Trophoblast cell (in vitro differentiated cells and primary cell): Measurements from ENCODE around the gene C10orf88. TPM values are rescaled to one million over a fixed set of nuclear protein-coding genes. Genes with fewer than 3 reads are reported as not detected.
A peak's percentile ranks its signal among the peaks of the same experiment; 100 is the strongest.

Experiments
- DNase-seq, 2 donors: peaks; one replicate each; pipeline ENCODE4 v3.0.0-alpha.2; 2016
- H2AFZ ChIP-seq: 2 replicates; pipeline ENCODE4 v1.6.1; 2013; ENCODE audit warnings: low read length, moderate library complexity, mild to moderate bottlenecking; ENCODE audit not compliant: insufficient read depth, poor library complexity
- H2AK5ac ChIP-seq: 2 replicates; pipeline ENCODE4 v1.6.1; 2013; ENCODE audit warnings: mild to moderate bottlenecking, low read length
- H2BK120ac ChIP-seq: 2 replicates; pipeline ENCODE4 v1.6.1; 2013; ENCODE audit warnings: low read length, mild to moderate bottlenecking, moderate library complexity; ENCODE audit not compliant: insufficient read depth, poor library complexity
- H2BK12ac ChIP-seq: 2 replicates; pipeline ENCODE4 v1.6.1; 2013; ENCODE audit warnings: mild to moderate bottlenecking, low read length, moderate library complexity
- H2BK5ac ChIP-seq: 2 replicates; pipeline ENCODE4 v1.6.1; 2013; ENCODE audit warnings: low read length, low read depth, moderate library complexity, mild to moderate bottlenecking; ENCODE audit not compliant: poor library complexity
- H3K14ac ChIP-seq: 2 replicates; pipeline ENCODE4 v1.6.1; 2013; ENCODE audit warnings: mild to moderate bottlenecking, low read length
- H3K18ac ChIP-seq: 2 replicates; pipeline ENCODE4 v1.6.1; 2013; ENCODE audit warnings: mild to moderate bottlenecking, low read length
- H3K23ac ChIP-seq: 2 replicates; pipeline ENCODE4 v1.6.1; 2013; ENCODE audit warnings: low read length
- H3K27ac ChIP-seq: 2 replicates; pipeline ENCODE4 v1.5.1; 2013; ENCODE audit warnings: low read depth, mild to moderate bottlenecking, inconsistent platforms, low read length, moderate library complexity
- H3K27me3 ChIP-seq: 2 replicates; pipeline ENCODE4 v1.6.1; 2013; ENCODE audit warnings: inconsistent platforms, mild to moderate bottlenecking, low read length, moderate library complexity; ENCODE audit not compliant: insufficient read depth
- H3K36me3 ChIP-seq, 2 experiments: 1 replicate in 1 of 2; 2 replicates in 1 of 2; pipeline ENCODE4 v1.6.1; 2013; ENCODE audit warnings: low read length in 2 of 2, mild to moderate bottlenecking in 2 of 2, moderate library complexity in 1 of 2; ENCODE audit not compliant: insufficient read depth in 2 of 2, control insufficient read depth in 1 of 2
- H3K4ac ChIP-seq: 2 replicates; pipeline ENCODE4 v1.6.1; 2013; ENCODE audit warnings: low read depth, mild to moderate bottlenecking, low read length, moderate library complexity
- H3K4me1 ChIP-seq, 2 experiments: 1 replicate in 1 of 2; 2 replicates in 1 of 2; pipeline ENCODE4 v1.6.1; 2013; ENCODE audit warnings: low read length in 2 of 2, mild to moderate bottlenecking in 2 of 2, moderate library complexity in 1 of 2; ENCODE audit not compliant: insufficient read depth in 2 of 2, control insufficient read depth in 1 of 2
- H3K4me2 ChIP-seq: 2 replicates; pipeline ENCODE4 v1.6.1; 2013; ENCODE audit warnings: inconsistent platforms, mild to moderate bottlenecking, low read length, moderate library complexity
- H3K4me3 ChIP-seq: 2 replicates; pipeline ENCODE4 v1.5.1; 2013; ENCODE audit warnings: mild to moderate bottlenecking, low read depth, low read length, inconsistent platforms
- H3K79me1 ChIP-seq: one replicate; pipeline ENCODE4 v1.6.1; 2013; ENCODE audit warnings: low read length
- H3K79me2 ChIP-seq: 2 replicates; pipeline ENCODE4 v1.6.1; 2013; ENCODE audit warnings: low read length, mild to moderate bottlenecking; ENCODE audit not compliant: control insufficient read depth, insufficient read depth, poor library complexity
- H3K9ac ChIP-seq: 2 replicates; pipeline ENCODE4 v1.6.1; 2013; ENCODE audit warnings: mild to moderate bottlenecking, low read length
- H3K9me3 ChIP-seq: 2 replicates; pipeline ENCODE4 v1.6.1; 2013; ENCODE audit warnings: low read depth, mild to moderate bottlenecking, control low read depth, inconsistent platforms, low read length; ENCODE audit not compliant: insufficient read depth
- H4K12ac ChIP-seq: 2 replicates; pipeline ENCODE4 v1.6.1; 2013; ENCODE audit warnings: low read depth, mild to moderate bottlenecking, low read length, moderate library complexity
- H4K8ac ChIP-seq: 2 replicates; pipeline ENCODE4 v1.6.1; 2013; ENCODE audit warnings: low read depth, mild to moderate bottlenecking, low read length, moderate library complexity
- H4K91ac ChIP-seq: one replicate; pipeline ENCODE4 v1.6.1; 2013; ENCODE audit warnings: low read depth, mild to moderate bottlenecking, low read length, moderate library complexity
- WGBS: extraction: QIAGEN DNeasy Blood & Tissue Kit; methylation state at CpG from one replicate; pipeline ENCODE4 v1.1.7; 2013; ENCODE audit warnings: missing lambda C conversion rate; ENCODE audit not compliant: insufficient read length, insufficient coverage; ENCODE audit errors: extremely low coverage; 5-methylcytosine and 5-hydroxymethylcytosine counted together
- polyA plus RNA-seq: library from polyadenylated mRNA; stranded (reverse); fragments of 200-250 nt; gene quantifications from 2 replicates; pipeline ENCODE4 v1.2.3, GENCODE V29; 2013

C10orf88 gene
- polyA plus RNA-seq: 4.4 and 4.5 TPM in 2 replicates

DNA sequence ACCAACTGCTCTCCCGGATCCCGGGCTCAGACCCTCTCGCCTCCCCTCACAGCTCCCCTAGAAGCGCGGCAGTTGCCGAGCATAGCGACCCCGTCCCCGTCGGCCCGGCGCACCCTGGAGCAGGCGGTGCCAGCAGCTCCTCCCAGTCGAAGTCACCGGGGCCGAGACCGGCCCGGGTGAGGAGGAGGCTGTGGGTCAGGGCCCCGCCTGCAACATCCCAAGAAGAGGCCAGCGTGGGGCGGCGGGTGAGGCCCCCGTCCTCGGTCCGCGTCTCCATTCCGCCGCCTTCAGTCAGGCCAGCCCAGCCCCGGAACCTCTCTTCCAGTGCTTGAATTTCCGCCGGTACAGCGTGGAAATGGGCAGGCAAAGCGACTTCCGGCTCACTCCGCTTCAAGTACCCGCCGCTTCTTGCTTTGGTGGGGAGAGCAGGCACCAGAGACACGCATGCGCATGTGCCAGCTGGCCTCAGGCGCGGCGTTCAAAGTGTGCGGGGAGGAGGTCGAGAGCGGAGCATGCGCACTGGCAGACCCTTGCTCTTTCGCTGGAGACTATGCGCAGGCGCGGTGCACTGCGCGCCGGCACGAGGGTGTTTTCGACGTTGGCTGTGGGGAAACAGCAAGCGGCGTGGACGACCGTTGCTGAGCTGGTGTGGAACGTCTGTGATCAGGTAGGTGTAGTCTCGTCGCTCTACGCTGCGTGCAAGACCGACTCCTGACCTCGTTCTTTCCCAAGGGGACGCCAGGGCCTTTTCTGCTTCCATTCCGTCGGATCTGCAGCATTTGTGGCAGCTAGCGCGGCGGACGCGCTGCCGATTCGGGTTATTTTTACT lies at the start of gene C10orf88:
C10orf88 (minus strand) TSS at position 326 of the 829 bp plus-strand sequence; CDS start at position 277, 49 bp downstream.
- no peak within 1 kb of the TSS for H2BK5ac ChIP-seq
- peak within 1 kb of the TSS; percentile 76 for H4K91ac ChIP-seq
- H3K4me3 ChIP-seq: peak within 1 kb of the TSS; percentile 83
- H4K8ac ChIP-seq: peak within 1 kb of the TSS; percentile 84
- peak within 1 kb of the TSS; percentile 77 for H3K9ac ChIP-seq
- H2BK120ac ChIP-seq: peak within 1 kb of the TSS; percentile 67
- H3K4me2 ChIP-seq: peak within 1 kb of the TSS; percentile 81
- peak; percentile 98 to 99 for DNase-seq
- H3K18ac ChIP-seq: peak within 1 kb of the TSS; percentile 40
- H3K4ac ChIP-seq: peak within 1 kb of the TSS; percentile 56
- H3K4me1 ChIP-seq: peaks cover 3% of the 10 kb centered on the region in 2 experiments
- peak within 1 kb of the TSS; percentile 76 for H4K12ac ChIP-seq
- no peak within 1 kb of the TSS for H3K23ac ChIP-seq
- H3K36me3 ChIP-seq: no peaks in the 10 kb centered on the region
- no peaks in the 10 kb centered on the region for H3K27me3 ChIP-seq
- H2AK5ac ChIP-seq: no peak within 1 kb of the TSS
- peaks cover 6% of the 10 kb centered on the region for H3K9me3 ChIP-seq
- WGBS: no CpG with 5 or more reads among the region's 77 CpGs
- peaks cover 3% of the 10 kb centered on the region for H3K79me2 ChIP-seq
- H3K79me1 ChIP-seq: peaks cover 6% of the 10 kb centered on the region
- peak within 1 kb of the TSS; percentile 41 for H3K27ac ChIP-seq
- peak within 1 kb of the TSS; percentile 83 for H2AFZ ChIP-seq
- H2BK12ac ChIP-seq: no peak within 1 kb of the TSS
- H3K14ac ChIP-seq: peak within 1 kb of the TSS; percentile 63

- no peak overlapping the region for H3K4ac ChIP-seq
- H2BK12ac ChIP-seq: no peak overlapping the region
- H3K79me2 ChIP-seq: no peaks in the 10 kb centered on the region
- no peak overlapping the region for H4K12ac ChIP-seq
- no peak overlapping the region for H4K8ac ChIP-seq
- H3K4me3 ChIP-seq: no peak overlapping the region
- H3K4me1 ChIP-seq: no peaks in the 10 kb centered on the region
- no peak overlapping the region for H2AK5ac ChIP-seq
- no peak for DNase-seq
- H3K79me1 ChIP-seq: no peaks in the 10 kb centered on the region
- H3K18ac ChIP-seq: no peak overlapping the region
- H3K23ac ChIP-seq: no peak overlapping the region
- H4K91ac ChIP-seq: no peak overlapping the region
- H3K4me2 ChIP-seq: no peak overlapping the region
- H2AFZ ChIP-seq: no peak overlapping the region
- no CpG with 5 or more reads among the region's 2 CpGs for WGBS
- H3K27ac ChIP-seq: no peak overlapping the region
- H3K9me3 ChIP-seq: no peaks in the 10 kb centered on the region
- no peaks in the 10 kb centered on the region for H3K27me3 ChIP-seq
- H2BK5ac ChIP-seq: no peak overlapping the region
- H3K9ac ChIP-seq: no peak overlapping the region
- H2BK120ac ChIP-seq: no peak overlapping the region
- peaks cover 0 to 3% of the 10 kb centered on the region in 2 experiments for H3K36me3 ChIP-seq
- no peak overlapping the region for H3K14ac ChIP-seq
These were observed 47.3 kb upstream of the C10orf88 start for GRCh38 chr10:123001370-123001769.

DNA sequence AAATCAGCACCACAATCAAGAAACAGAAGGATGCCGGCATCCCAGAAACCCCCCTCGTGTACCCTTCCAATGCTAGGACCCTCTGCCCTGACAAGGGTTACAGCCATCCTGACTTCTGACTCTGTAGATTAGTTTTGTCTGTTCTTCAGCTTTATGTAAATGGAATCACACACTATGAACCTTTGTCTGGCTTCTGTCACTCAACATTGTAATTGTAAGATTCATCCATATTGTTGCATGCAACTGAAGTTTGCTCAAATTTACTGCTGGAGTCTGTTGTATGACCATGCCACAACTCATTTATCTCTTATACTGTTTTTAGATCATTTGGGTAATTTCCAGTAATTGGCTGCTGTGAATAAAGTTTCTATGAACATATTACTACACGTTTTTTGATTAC lies 46.1 kb upstream of the C10orf88 start:
- Histone ChIP-seq H4K12ac (no peak overlapping the region), H3K23ac (no peak overlapping the region), H3K18ac (no peak overlapping the region), H4K8ac (no peak overlapping the region), H3K4me1 (no peaks in the 10 kb centered on the region), H3K79me1 (no peaks in the 10 kb centered on the region), H3K14ac (no peak overlapping the region), H3K36me3 (peaks cover 0 to 7% of the 10 kb centered on the region in 2 experiments), H3K79me2 (no peaks in the 10 kb centered on the region), H3K9ac (no peak overlapping the region), H3K27ac (no peak overlapping the region), H2AFZ (no peak overlapping the region), H2BK120ac (no peak overlapping the region), H4K91ac (no peak overlapping the region), H3K4me3 (no peak overlapping the region), H2AK5ac (no peak overlapping the region), H3K4me2 (no peak overlapping the region), H2BK5ac (no peak overlapping the region), H3K4ac (no peak overlapping the region), H3K9me3 (no peaks in the 10 kb centered on the region), H2BK12ac (no peak overlapping the region), H3K27me3 (no peaks in the 10 kb centered on the region)
- DNase-seq: no peak
- WGBS: no CpG with 5 or more reads among the region's 3 CpGs

- H3K27me3 ChIP-seq: no peaks in the 10 kb centered on the region
- no peak overlapping the region for H2BK12ac ChIP-seq
- H3K4me3 ChIP-seq: no peak overlapping the region
- H2BK120ac ChIP-seq: no peak overlapping the region
- H3K23ac ChIP-seq: no peak overlapping the region
- H3K4ac ChIP-seq: no peak overlapping the region
- no peak overlapping the region for H2AFZ ChIP-seq
- H3K4me2 ChIP-seq: no peak overlapping the region
- no peak overlapping the region for H2AK5ac ChIP-seq
- no peaks in the 10 kb centered on the region for H3K79me1 ChIP-seq
- H4K8ac ChIP-seq: no peak overlapping the region
- H3K18ac ChIP-seq: no peak overlapping the region
- no peaks in the 10 kb centered on the region for H3K4me1 ChIP-seq
- H3K9me3 ChIP-seq: no peaks in the 10 kb centered on the region
- H3K14ac ChIP-seq: no peak overlapping the region
- H3K36me3 ChIP-seq: peaks cover 0 to 8% of the 10 kb centered on the region in 2 experiments
- no peak overlapping the region for H3K27ac ChIP-seq
- no peak overlapping the region for H4K12ac ChIP-seq
- DNase-seq: no peak
- H4K91ac ChIP-seq: no peak overlapping the region
- H2BK5ac ChIP-seq: no peak overlapping the region
- WGBS: no CpG with 5 or more reads among the region's 3 CpGs
- no peak overlapping the region for H3K9ac ChIP-seq
- no peaks in the 10 kb centered on the region for H3K79me2 ChIP-seq
These were observed 45.3 kb upstream of the C10orf88 start for GRCh38 chr10:122999347-122999746.
